Effector memory CD4-positive, alpha-beta T cell (primary cell): ENCODE data around the gene ARFRP1.

Experiments used
- DNase-seq, 3 donors: peaks; one replicate each; pipeline ENCODE4 v3.0.0-alpha.2; 2020
- H3K27ac ChIP-seq: 2 replicates; pipeline ENCODE4 v1.7.0; 2013; ENCODE audit warnings: mild to moderate bottlenecking, low read length, moderate library complexity; ENCODE audit not compliant: insufficient read depth, poor library complexity, severe bottlenecking
- H3K27me3 ChIP-seq: replicated peaks from 2 replicates; pipeline ENCODE4 v1.7.0; 2013; ENCODE audit warnings: mild to moderate bottlenecking, low read length; ENCODE audit not compliant: insufficient read depth, control insufficient read depth, poor library complexity, severe bottlenecking
- H3K36me3 ChIP-seq: 2 replicates; pipeline ENCODE4 v1.7.0; 2013; ENCODE audit warnings: mild to moderate bottlenecking, low read length, moderate library complexity; ENCODE audit not compliant: control insufficient read depth, insufficient read depth
- H3K4me1 ChIP-seq: 2 replicates; pipeline ENCODE4 v1.7.0; 2013; ENCODE audit warnings: low read length, mild to moderate bottlenecking; ENCODE audit not compliant: control insufficient read depth, insufficient read depth, poor library complexity, severe bottlenecking
- H3K4me3 ChIP-seq: 2 replicates; pipeline ENCODE4 v1.7.0; 2013; ENCODE audit warnings: low read length, low read depth, mild to moderate bottlenecking; ENCODE audit not compliant: insufficient read depth, poor library complexity, severe bottlenecking
- H3K9me3 ChIP-seq: 2 replicates; pipeline ENCODE4 v1.7.0; 2013; ENCODE audit warnings: mild to moderate bottlenecking, low read length, moderate library complexity; ENCODE audit not compliant: control insufficient read depth

ARFRP1 gene

DNA sequence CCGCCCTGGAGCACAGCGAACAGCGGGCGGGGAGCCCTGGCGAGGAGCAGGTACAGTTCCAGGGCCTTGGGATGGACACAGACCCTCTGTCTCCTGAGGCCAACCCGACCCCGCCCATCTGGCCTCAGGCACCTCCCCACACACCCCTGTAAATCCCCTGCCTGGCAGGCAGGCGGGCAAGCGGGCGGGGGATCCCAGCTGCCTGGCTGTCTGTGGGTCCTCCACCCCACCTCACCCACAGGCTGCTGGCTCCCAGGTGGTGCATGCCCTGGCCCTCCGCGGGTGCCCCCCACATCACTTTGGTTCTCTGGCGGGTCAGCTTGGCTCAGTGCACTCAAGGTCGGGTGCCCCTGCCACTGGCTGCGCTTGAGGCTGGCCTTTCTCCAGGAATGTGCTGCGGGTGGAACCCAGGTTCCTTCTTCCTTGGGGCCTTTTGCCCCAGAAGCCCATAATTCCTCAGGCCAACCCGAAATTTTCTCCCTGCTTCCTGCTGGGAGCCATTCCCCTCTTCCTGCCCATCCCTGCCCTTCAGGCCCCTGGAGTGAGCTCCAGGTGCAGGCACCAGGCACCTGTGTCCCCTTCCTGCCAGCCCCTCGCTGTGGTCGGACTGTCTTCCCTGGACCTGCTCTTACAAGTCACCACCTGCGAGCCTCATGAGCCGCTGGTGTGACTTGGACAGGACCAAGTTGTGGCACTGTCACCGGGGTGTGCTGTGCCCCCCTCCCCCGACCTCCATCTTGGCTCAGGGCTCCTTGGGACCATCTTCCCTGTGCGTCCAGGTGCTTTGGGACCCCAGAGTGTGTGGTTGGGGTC lies 16.7 kb downstream of the ARFRP1 start:
- Histone ChIP-seq H3K27me3 (no peaks in the 10 kb centered on the region), H3K4me3 (no peak overlapping the region), H3K27ac (no peak overlapping the region), H3K4me1 (peaks cover 17% of the 10 kb centered on the region), H3K36me3 (peaks cover 8% of the 10 kb centered on the region), H3K9me3 (no peaks in the 10 kb centered on the region)
- DNase-seq = no peak

DNA sequence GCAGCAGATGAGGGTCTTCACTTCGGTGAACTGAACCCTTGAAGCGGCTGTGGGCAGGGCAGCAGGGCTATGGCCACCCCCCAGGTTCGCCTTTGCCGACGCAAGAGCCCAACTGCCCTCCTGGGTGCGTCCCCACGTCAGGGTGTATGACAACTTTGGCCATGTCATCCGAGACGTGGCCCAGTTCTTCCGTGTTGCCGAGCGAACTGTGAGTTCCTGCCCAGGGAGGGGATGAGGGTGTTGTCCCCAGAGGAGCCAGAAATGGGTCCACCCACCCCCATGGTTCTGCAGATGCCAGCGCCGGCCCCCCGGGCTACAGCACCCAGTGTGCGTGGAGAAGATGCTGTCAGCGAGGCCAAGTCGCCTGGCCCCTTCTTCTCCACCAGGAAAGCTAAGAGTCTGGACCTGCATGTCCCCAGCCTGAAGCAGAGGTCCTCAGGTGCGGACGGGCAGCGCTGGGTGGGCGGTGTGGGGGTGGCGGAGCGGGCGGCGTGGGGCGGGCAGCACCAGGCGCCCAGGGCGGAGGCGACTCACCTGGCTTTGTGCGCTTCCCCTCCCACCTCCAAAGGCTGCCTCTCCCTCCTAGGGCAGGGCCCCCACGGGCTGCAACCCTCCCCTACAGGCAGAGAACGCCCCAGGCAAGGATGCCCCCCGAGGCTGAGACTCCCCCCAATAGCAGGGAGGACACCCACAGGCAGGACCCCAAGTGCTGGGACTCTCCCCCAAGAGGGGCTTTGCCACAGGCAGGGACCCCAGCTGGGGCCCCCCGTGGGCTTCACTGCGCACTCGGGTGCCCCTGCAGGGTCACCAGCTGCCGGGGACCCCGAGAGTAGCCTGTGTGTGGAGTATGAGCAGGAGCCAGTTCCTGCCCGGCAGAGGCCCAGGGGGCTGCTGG lies 17.5 kb downstream of the ARFRP1 start:
- H3K4me1 ChIP-seq = peaks cover 15% of the 10 kb centered on the region
- H3K4me3 ChIP-seq = no peak overlapping the region
- no peaks in the 10 kb centered on the region for H3K9me3 ChIP-seq
- no peak for DNase-seq
- no peak overlapping the region for H3K27ac ChIP-seq
- peaks cover 6% of the 10 kb centered on the region for H3K36me3 ChIP-seq
- H3K27me3 ChIP-seq = no peaks in the 10 kb centered on the region

DNA sequence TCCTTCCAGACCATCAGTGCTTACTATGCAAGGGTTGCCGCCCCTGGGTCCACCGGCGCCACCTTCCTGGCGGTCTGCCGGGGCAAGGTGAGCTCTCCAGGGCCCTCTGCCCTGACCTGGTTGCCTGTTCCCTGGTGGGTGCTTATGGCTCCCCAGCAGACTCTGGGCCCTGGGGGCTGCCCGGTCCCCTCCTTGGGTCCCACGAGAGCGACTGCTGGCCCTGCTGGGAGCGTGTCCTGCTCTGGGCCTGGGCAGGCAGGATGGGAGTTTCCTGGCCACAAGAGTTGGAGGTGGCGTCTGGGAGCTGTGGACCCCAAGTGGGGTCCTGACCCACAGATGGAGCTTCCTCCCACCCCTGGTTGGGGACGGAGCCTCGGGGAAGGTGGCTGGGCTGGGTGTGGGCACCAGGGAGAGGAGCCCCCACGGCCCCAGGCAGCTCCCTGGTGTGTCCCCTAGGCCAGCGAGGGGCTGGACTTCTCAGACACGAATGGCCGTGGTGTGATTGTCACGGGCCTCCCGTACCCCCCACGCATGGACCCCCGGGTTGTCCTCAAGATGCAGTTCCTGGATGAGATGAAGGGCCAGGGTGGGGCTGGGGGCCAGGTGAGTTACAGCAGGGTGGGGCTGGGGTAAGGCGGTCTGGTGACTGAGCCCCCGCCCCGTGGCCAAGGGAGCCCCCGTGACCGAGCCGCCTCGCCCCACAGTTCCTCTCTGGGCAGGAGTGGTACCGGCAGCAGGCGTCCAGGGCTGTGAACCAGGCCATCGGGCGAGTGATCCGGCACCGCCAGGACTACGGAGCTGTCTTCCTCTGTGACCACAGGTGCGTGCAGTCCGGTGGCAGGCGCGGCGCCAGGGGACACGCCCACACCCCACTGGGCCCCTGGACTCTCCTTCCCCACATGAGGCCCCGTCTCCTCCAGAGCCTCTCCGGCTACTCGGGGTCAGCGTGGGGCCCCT lies 18.5 kb downstream of the ARFRP1 start:
- H3K9me3 ChIP-seq = no peaks in the 10 kb centered on the region
- DNase-seq = no peak
- H3K4me3 ChIP-seq = no peak overlapping the region
- no peaks in the 10 kb centered on the region for H3K27me3 ChIP-seq
- peaks cover 15% of the 10 kb centered on the region for H3K4me1 ChIP-seq
- H3K36me3 ChIP-seq = no peaks in the 10 kb centered on the region
- H3K27ac ChIP-seq = no peak overlapping the region

DNA sequence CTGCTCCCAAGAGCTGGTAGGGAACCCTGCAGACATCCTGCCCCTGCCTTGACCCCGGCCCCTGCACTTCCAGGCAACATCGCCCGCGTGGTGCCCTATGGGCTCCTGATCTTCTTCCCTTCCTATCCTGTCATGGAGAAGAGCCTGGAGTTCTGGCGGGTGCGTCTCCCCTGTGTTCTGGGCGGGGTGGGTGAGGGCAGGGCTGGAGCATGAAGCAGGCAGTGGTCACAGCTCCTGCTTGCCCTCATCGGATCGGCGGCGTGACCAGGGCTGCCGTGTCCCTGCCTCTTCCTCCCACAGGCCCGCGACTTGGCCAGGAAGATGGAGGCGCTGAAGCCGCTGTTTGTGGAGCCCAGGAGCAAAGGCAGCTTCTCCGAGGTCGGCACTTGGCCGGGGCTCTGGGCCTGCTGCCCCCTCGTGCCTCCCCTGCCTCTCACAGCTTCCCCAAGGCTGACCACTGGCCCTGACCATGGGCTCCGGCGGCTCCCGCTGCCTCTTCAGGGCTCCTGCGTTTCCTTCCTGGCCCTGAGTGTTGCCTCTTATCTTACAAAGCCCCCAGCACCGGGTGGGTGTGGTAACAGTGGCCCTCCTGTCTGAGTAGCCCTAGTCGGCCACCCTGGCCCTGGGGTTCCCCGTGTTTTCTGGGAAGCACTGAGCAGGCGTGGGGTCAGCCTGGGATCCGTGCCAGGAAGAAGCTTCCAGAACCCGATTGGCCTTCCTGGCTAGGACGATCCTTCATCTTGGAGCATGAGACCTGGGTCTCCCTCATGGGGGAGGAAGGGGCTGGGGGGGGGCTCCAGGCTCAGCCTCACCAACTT lies 19.3 kb downstream of the ARFRP1 start:
- no peaks in the 10 kb centered on the region for H3K36me3 ChIP-seq
- H3K27me3 ChIP-seq = no peaks in the 10 kb centered on the region
- no peak overlapping the region for H3K27ac ChIP-seq
- H3K4me1 ChIP-seq = peaks cover 15% of the 10 kb centered on the region
- no peak overlapping the region for H3K4me3 ChIP-seq
- no peak for DNase-seq
- no peaks in the 10 kb centered on the region for H3K9me3 ChIP-seq

DNA sequence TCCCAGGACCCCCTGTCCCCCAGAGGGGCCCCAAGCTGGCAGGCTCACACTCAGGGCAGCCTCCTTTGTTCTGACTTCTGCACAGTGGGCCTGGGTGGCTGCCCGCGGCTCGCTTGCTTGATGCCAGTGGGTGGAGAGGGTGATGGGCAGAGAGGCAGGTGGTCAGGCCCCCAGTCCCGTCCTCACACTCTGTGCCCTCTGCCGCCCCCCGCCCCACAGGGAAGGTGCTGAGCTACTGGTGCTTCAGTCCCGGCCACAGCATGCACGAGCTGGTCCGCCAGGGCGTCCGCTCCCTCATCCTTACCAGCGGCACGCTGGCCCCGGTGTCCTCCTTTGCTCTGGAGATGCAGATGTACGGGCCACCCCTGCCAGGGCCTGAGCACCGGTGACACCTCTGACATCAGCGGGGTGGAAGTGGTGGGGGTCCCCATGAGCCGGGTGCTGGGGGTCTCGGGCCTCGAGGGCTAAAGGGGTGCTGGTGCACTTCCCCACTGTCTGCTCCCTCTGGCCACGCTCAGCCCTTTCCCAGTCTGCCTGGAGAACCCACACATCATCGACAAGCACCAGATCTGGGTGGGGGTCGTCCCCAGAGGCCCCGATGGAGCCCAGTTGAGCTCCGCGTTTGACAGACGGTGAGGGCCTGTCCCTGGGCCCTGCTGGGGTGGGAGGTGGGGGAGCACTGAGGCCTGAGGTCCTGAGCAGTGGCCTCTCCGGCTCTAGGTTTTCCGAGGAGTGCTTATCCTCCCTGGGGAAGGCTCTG lies 20.2 kb downstream of the ARFRP1 start:
- Histone ChIP-seq H3K9me3 (no peaks in the 10 kb centered on the region), H3K27me3 (no peaks in the 10 kb centered on the region), H3K27ac (no peak overlapping the region), H3K4me1 (peaks cover 15% of the 10 kb centered on the region), H3K4me3 (no peak overlapping the region), H3K36me3 (no peaks in the 10 kb centered on the region)
- DNase-seq = no peak

DNA sequence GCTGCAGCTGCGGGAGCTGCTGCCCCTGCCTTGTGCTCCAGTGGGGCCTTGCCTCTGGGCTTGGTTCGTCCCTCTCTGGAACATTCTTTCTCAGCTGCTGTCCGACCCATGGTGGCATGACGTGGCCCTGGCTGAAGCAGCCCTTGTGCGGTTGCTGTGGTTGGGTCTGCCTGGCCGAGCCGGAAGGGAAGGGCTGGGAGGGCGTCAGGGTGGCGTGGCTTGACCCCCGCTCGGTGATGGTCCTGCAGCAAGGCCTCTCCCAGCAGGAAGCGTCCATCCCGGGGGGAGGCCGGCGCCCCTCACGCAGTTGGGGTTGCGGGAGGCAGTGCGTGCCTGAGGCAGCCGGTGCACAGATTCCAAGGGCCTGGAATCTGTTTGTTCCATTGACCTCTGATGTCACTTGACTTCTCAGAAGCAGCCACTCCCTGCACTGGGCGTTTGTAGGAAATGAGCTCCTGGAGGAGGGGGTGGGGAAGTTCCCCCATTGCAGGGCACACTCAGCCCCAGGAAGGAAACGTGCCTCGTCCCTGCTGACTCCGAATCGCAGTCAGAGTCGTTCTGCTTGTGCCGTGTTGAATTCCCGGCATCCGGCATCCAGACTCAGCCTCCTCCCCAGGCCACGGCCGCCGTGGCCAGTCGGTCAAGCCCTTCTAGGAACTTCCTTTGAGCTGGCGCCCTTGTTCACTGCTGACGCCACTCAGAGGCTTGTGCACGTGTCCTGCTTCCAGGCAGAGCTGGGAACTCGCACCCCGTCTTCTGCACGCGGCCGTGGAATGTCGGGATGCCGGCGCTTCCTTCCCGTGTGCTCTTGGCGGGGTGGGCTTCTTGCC lies 21.1 kb downstream of the ARFRP1 start:
- no peak overlapping the region for H3K27ac ChIP-seq
- no peaks in the 10 kb centered on the region for H3K27me3 ChIP-seq
- no peaks in the 10 kb centered on the region for H3K9me3 ChIP-seq
- H3K4me1 ChIP-seq = peaks cover 15% of the 10 kb centered on the region
- no peak overlapping the region for H3K4me3 ChIP-seq
- H3K36me3 ChIP-seq = no peaks in the 10 kb centered on the region
- no peak for DNase-seq

DNA sequence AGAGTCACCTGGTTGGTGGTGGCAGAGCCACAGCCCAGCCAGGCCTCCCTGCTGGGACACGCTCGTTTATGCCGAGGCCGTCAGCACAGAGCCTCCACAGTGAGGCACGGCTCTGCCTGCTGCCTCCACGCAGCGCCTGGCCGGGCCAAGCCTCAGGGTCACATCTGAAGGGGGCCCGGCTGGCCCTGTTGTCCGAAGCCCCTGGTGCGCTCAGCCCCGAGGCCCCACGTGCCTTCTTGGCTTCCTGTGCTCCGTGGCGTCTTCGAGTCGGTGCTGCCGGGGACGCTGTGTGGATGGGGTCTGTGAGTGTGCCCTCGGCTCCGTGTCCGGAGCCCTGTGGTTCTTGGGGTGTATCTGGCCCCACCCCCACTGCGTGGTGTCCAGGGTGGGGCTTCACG lies 21.7 kb downstream of the ARFRP1 start:
- Histone ChIP-seq H3K4me1 (peaks cover 15% of the 10 kb centered on the region), H3K27ac (no peak overlapping the region), H3K36me3 (no peaks in the 10 kb centered on the region), H3K9me3 (no peaks in the 10 kb centered on the region), H3K4me3 (no peak overlapping the region), H3K27me3 (no peaks in the 10 kb centered on the region)
- no peak for DNase-seq

DNA sequence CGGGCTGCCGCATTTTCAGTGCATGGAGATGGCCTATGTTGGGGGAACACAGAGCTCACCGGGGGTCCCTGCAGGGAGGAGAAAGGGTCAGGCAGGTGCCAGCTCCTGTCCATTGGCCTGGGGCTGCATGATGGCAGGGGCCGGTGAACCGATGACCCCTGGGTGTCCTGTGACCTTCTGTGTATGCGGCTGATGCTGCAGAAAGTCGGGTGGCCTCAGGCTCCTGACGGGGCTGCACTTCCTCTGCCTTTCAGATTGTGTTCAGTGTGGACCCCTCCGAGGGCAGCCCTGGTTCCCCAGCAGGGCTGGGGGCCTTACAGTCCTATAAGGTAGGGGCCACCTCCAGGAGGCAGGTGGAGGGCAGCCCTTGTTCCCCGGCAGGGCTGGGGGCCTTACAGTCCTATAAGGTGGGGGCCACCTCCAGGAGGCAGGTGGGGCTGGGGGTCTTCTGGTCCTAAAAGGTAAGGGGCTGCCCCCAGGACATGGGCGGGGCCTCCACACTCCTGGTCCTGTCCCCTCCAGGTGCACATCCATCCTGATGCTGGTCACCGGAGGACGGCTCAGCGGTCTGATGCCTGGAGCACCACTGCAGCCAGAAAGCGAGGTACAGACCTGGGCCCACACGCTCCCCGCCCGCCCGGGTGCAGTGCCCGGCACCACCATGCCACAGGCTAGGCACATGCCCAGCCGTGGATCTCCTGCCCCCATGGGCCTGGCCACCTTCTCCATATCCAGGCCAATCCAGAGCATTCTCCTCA lies 22.3 kb downstream of the ARFRP1 start:
- H3K4me1 ChIP-seq = peaks cover 15% of the 10 kb centered on the region
- no peaks in the 10 kb centered on the region for H3K27me3 ChIP-seq
- H3K4me3 ChIP-seq = no peak overlapping the region
- H3K9me3 ChIP-seq = no peaks in the 10 kb centered on the region
- H3K27ac ChIP-seq = no peak overlapping the region
- DNase-seq = no peak
- no peaks in the 10 kb centered on the region for H3K36me3 ChIP-seq
